GM18526 (cell line): ENCODE measurements around the gene NPRL2.

Source experiments
- POLR2A ChIP-seq: IDR thresholded peaks from 3 replicates; pipeline ENCODE4 v1.6.1; 2011; ENCODE audit not compliant: insufficient read length; ENCODE audit errors: extremely low read depth

Gene NPRL2

GRCh38 chr3:50350527-50351322, at the start of gene NPRL2, which contains the start of gene CYB561D2:
TSS of gene NPRL2 (minus strand) at chr3:50350775. CDS start at chr3:50350652, 123 bp downstream.
TSS of gene CYB561D2 (plus strand) at chr3:50350862. CDS start at chr3:50351434, 572 bp downstream.
- peak; percentile 97 for TF ChIP-seq POLR2A

- TF ChIP-seq POLR2A: no peak
These were observed 45.9 kb upstream of the NPRL2 start for GRCh38 chr3:50396502-50396901.

- no peak for TF ChIP-seq POLR2A
These were observed 44.7 kb upstream of the NPRL2 start for GRCh38 chr3:50395070-50395860.

- no peak for TF ChIP-seq POLR2A
These were observed 42.5 kb upstream of the NPRL2 start for GRCh38 chr3:50393061-50393460.

- no peak for TF ChIP-seq POLR2A
These were observed 41.6 kb upstream of the NPRL2 start for GRCh38 chr3:50392101-50392715.

GRCh38 chr3:50390508-50391224, 40.1 kb upstream of the NPRL2 start:
- TF ChIP-seq POLR2A: no peak

GRCh38 chr3:50389414-50389767, 38.8 kb upstream of the NPRL2 start:
- TF ChIP-seq POLR2A: no peak

- no peak for TF ChIP-seq POLR2A
These were observed 38.3 kb upstream of the NPRL2 start for GRCh38 chr3:50388720-50389413.

GRCh38 chr3:50388016-50388719, 37.6 kb upstream of the NPRL2 start:
- no peak for TF ChIP-seq POLR2A

- TF ChIP-seq POLR2A: no peak
These were observed 35.2 kb upstream of the NPRL2 start for GRCh38 chr3:50385754-50386153.

- TF ChIP-seq POLR2A: no peak
These were observed 33.2 kb upstream of the NPRL2 start for GRCh38 chr3:50383750-50384149.

GRCh38 chr3:50382722-50383121, 32.1 kb upstream of the NPRL2 start:
- no peak for TF ChIP-seq POLR2A

- TF ChIP-seq POLR2A: no peak
These were observed 30.8 kb upstream of the NPRL2 start for GRCh38 chr3:50381383-50381782.
